Liver (tissue), 9 donors: ENCODE results near the gene PLXNA2. TPM values are rescaled to one million over a fixed set of nuclear protein-coding genes. Genes with fewer than 3 reads are reported as not detected.

Experiments used
- DNase-seq: peaks from one replicate; pipeline ENCODE4 v3.0.0-alpha.2; 2017; ENCODE audit warnings: low spot score
- H3K27ac ChIP-seq, 2 donors: one replicate each; pipeline ENCODE4 v1.7.0; 2013; ENCODE audit warnings: inconsistent platforms in 2 of 2, low read length in 2 of 2, control low read depth in 1 of 2, low read depth in 1 of 2, mild to moderate bottlenecking in 1 of 2
- H3K27me3 ChIP-seq, 4 donors: one replicate each; pipeline versions ENCODE4 v1.6.1 to v1.7.0; 2013; ENCODE audit warnings: low read length in 3 of 4, inconsistent platforms in 1 of 4, mild to moderate bottlenecking in 1 of 4, moderate library complexity in 1 of 4; ENCODE audit not compliant: control insufficient read depth in 4 of 4, insufficient read depth in 4 of 4
- H3K36me3 ChIP-seq, 4 donors: one replicate each; pipeline versions ENCODE4 v1.6.1 to v1.7.0; 2013; ENCODE audit warnings: low read length in 3 of 4, mild to moderate bottlenecking in 3 of 4, low read depth in 1 of 4, moderate library complexity in 1 of 4; ENCODE audit not compliant: control insufficient read depth in 4 of 4, insufficient read depth in 3 of 4
- H3K4me1 ChIP-seq, 4 donors: one replicate each; pipeline versions ENCODE4 v1.6.1 to v1.7.0; 2013; ENCODE audit warnings: low read length in 3 of 4, mild to moderate bottlenecking in 3 of 4, moderate library complexity in 1 of 4; ENCODE audit not compliant: control insufficient read depth in 4 of 4, insufficient read depth in 4 of 4
- H3K4me3 ChIP-seq, 3 donors: one replicate each; pipeline versions ENCODE4 v1.6.1 to v1.7.0; 2013; ENCODE audit warnings: low read length in 3 of 3, control low read depth in 1 of 3, low read depth in 1 of 3, mild to moderate bottlenecking in 1 of 3
- H3K9ac ChIP-seq, 2 donors: one replicate each; pipeline ENCODE4 v1.7.0; 2013; ENCODE audit warnings: low read length in 2 of 2, mild to moderate bottlenecking in 2 of 2, moderate library complexity in 2 of 2, control low read depth in 1 of 2, low read depth in 1 of 2
- H3K9me3 ChIP-seq, 4 donors: one replicate each; pipeline versions ENCODE4 v1.6.1 to v1.7.0; 2013; ENCODE audit warnings: low read length in 3 of 4; ENCODE audit not compliant: control insufficient read depth in 4 of 4
- ATF3 ChIP-seq: IDR thresholded peaks from 2 replicates; pipeline ENCODE4 v1.6.1; 2016; ENCODE audit warnings: antibody characterized with exemption
- CTCF ChIP-seq: fragments of 150-350 bp; IDR thresholded peaks from 2 replicates; pipeline ENCODE4 v1.5.1; 2017; ENCODE audit warnings: improper control_type of control experiment, low read depth, low read length; ENCODE audit not compliant: missing input control
- EGR1 ChIP-seq, 2 donors: IDR thresholded peaks; 2 replicates each; pipeline ENCODE4 v1.6.1; 2016 to 2018; ENCODE audit warnings: antibody characterized with exemption in 2 of 2, low read depth in 2 of 2
- FOXA1 ChIP-seq: IDR thresholded peaks from 2 replicates; pipeline ENCODE4 v1.6.1; 2016; ENCODE audit warnings: antibody characterized with exemption
- FOXA2 ChIP-seq: IDR thresholded peaks from 2 replicates; pipeline ENCODE4 v1.6.1; 2016; ENCODE audit warnings: antibody characterized with exemption
- GABPA ChIP-seq, 2 donors: IDR thresholded peaks in 1 of 2; conservative IDR thresholded peaks in 1 of 2; 2 replicates each; pipeline ENCODE4 v1.6.1; 2016; ENCODE audit warnings: antibody characterized with exemption in 2 of 2, mild to moderate bottlenecking in 1 of 2, moderate library complexity in 1 of 2
- HNF4A ChIP-seq, 2 donors: conservative IDR thresholded peaks; 2 replicates each; pipeline ENCODE4 v1.6.1; 2016; ENCODE audit warnings: antibody characterized with exemption in 2 of 2, mild to moderate bottlenecking in 2 of 2
- HNF4G ChIP-seq: IDR thresholded peaks from 2 replicates; pipeline ENCODE4 v1.6.1; 2016; ENCODE audit warnings: antibody characterized with exemption
- JUND ChIP-seq, 2 donors: IDR thresholded peaks; 2 replicates each; pipeline ENCODE4 v1.6.1; 2016; ENCODE audit warnings: antibody characterized with exemption in 2 of 2
- MAX ChIP-seq: IDR thresholded peaks from 2 replicates; pipeline ENCODE4 v1.6.1; 2016; ENCODE audit warnings: antibody characterized with exemption
- NR2F2 ChIP-seq: IDR thresholded peaks from 2 replicates; pipeline ENCODE4 v1.6.1; 2016; ENCODE audit warnings: antibody characterized with exemption
- RAD21 ChIP-seq, 2 donors: IDR thresholded peaks; 2 replicates each; pipeline ENCODE4 v1.6.1; 2016; ENCODE audit warnings: antibody characterized with exemption in 2 of 2, mild to moderate bottlenecking in 2 of 2
- REST ChIP-seq: IDR thresholded peaks from 2 replicates; pipeline ENCODE4 v1.6.1; 2016; ENCODE audit warnings: antibody characterized with exemption, mild to moderate bottlenecking
- RXRA ChIP-seq, 2 donors: IDR thresholded peaks; 2 replicates each; pipeline ENCODE4 v1.6.1; 2017 to 2018; ENCODE audit warnings: antibody characterized with exemption in 2 of 2, mild to moderate bottlenecking in 1 of 2
- SP1 ChIP-seq: IDR thresholded peaks from 2 replicates; pipeline ENCODE4 v1.6.1; 2018; ENCODE audit warnings: antibody characterized with exemption, mild to moderate bottlenecking
- TAF1 ChIP-seq: conservative IDR thresholded peaks from 2 replicates; pipeline ENCODE4 v1.6.1; 2016; ENCODE audit warnings: antibody characterized with exemption, mild to moderate bottlenecking
- YY1 ChIP-seq: IDR thresholded peaks from 2 replicates; pipeline ENCODE4 v1.6.1; 2016; ENCODE audit warnings: antibody characterized with exemption, mild to moderate bottlenecking
- ZBTB33 ChIP-seq: IDR thresholded peaks from 2 replicates; pipeline ENCODE4 v1.6.1; 2016; ENCODE audit warnings: antibody characterized with exemption
- WGBS: extraction: QIAGEN DNeasy Blood & Tissue Kit; methylation state at CpG from one replicate; pipeline ENCODE4 v1.1.7; 2013; 5-methylcytosine and 5-hydroxymethylcytosine counted together
- polyA plus RNA-seq, 2 donors: library from polyadenylated mRNA; stranded (reverse) in 1 of 2; unstranded in 1 of 2; fragments of 200-250 nt in 1 of 2; fragments of >200 nt in 1 of 2; fragmentation: Nextera tagmentation in 1 of 2; extraction: Ambion mirVana in 1 of 2; gene quantifications; one replicate each; pipeline versions ENCODE4 v1.2.1 to v1.2.3, GENCODE V29; 2013 to 2015
- total RNA-seq, 2 donors: library from RNA; depleted of rRNA; stranded (reverse); fragments of >200 nt; gene quantifications; one replicate each; pipeline ENCODE4 v1.2.3, GENCODE V29; 2014
- donor health status: healthy.
- donor health status: healthy.
- donor health status: healthy.
- donor health status: healthy.
- donor health status: healthy.

Gene PLXNA2
- total and polyA plus RNA-seq, 4 donors = 1.8 to 9.2 (median 2.8) TPM

- H3K9ac ChIP-seq = no peak overlapping the region
- no peak for TF ChIP-seq JUND (IDR thresholded peaks at IDR 0.05)
- no peak for TF ChIP-seq ZBTB33
- no peak for TF ChIP-seq HNF4A (conservative IDR thresholded peaks at IDR 0.05)
- TF ChIP-seq TAF1 = no peak
- no peak for TF ChIP-seq FOXA1
- TF ChIP-seq NR2F2 = no peak
- no peak for TF ChIP-seq RXRA (IDR thresholded peaks at IDR 0.05)
- no peak for TF ChIP-seq CTCF
- TF ChIP-seq HNF4G = no peak
- no peak for TF ChIP-seq MAX
- TF ChIP-seq YY1 = no peak
- no peak for TF ChIP-seq SP1
- no peak for TF ChIP-seq GABPA (IDR thresholded peaks at IDR 0.05 in 1 of 2, conservative IDR thresholded peaks at IDR 0.05 in 1 of 2)
- no peak for TF ChIP-seq ATF3
- no peak for TF ChIP-seq RAD21 (IDR thresholded peaks at IDR 0.05)
- TF ChIP-seq EGR1 (IDR thresholded peaks at IDR 0.05; ENCODE audit: low read depth in 2 of 2) = no peak
- no peak for TF ChIP-seq FOXA2
- no peak for TF ChIP-seq REST
- H3K4me1 ChIP-seq = no peaks in the 10 kb centered on the region
- H3K27me3 ChIP-seq = no peaks in the 10 kb centered on the region
- peaks cover 0 to 3% (median 0%) of the 10 kb centered on the region in 4 donors for H3K9me3 ChIP-seq
- WGBS = 94% methylated on average over 7 of the region's 7 CpGs
- H3K27ac ChIP-seq = no peak overlapping the region
- H3K36me3 ChIP-seq = no peaks in the 10 kb centered on the region
- no peak for DNase-seq
- no peak overlapping the region for H3K4me3 ChIP-seq
Measured at GRCh38 chr1:208003241-208003640, 240.9 kb downstream of the PLXNA2 start.
